ENCODE results near the gene RNH1. TPM values are rescaled to one million over a fixed set of nuclear protein-coding genes. Genes with fewer than 3 reads are reported as not detected.

RNH1 gene
- total RNA-seq, 2 experiments from 2014 or later = 131 to 132 TPM

- Mint-ChIP-seq H3K4me3 (no peak overlapping the region), H3K36me3 (ENCODE audit: low read depth) (peaks cover 18% of the 10 kb centered on the region), H3K27me3 (no peaks in the 10 kb centered on the region), H3K9me3 (no peaks in the 10 kb centered on the region), H3K4me1 (ENCODE audit: low read depth) (no peaks in the 10 kb centered on the region), H3K27ac (no peak overlapping the region)
- intact Hi-C loops (cut with DNase I, micrococcal nuclease) = no loop called here
- no peak for ATAC-seq (ENCODE audit: poor library complexity)
- ChIA-PET POLR2A (no interaction called here), CTCF (no interaction called here)
- TF ChIP-seq, protein P1, sequence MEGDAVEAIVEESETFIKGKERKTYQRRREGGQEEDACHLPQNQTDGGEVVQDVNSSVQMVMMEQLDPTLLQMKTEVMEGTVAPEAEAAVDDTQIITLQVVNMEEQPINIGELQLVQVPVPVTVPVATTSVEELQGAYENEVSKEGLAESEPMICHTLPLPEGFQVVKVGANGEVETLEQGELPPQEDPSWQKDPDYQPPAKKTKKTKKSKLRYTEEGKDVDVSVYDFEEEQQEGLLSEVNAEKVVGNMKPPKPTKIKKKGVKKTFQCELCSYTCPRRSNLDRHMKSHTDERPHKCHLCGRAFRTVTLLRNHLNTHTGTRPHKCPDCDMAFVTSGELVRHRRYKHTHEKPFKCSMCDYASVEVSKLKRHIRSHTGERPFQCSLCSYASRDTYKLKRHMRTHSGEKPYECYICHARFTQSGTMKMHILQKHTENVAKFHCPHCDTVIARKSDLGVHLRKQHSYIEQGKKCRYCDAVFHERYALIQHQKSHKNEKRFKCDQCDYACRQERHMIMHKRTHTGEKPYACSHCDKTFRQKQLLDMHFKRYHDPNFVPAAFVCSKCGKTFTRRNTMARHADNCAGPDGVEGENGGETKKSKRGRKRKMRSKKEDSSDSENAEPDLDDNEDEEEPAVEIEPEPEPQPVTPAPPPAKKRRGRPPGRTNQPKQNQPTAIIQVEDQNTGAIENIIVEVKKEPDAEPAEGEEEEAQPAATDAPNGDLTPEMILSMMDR (IDR thresholded peaks at IDR 0.05) = no peak
- Histone ChIP-seq H3K4me3 (ENCODE audit: low read length) (no peak overlapping the region), H3K27me3 (ENCODE audit: control insufficient read depth in 1 of 2, insufficient read depth in 2 of 2, low read length in 2 of 2) (no peaks in the 10 kb centered on the region), H3K36me3 (ENCODE audit: insufficient read depth, low read length) (no peaks in the 10 kb centered on the region), H3K4me1 (ENCODE audit: insufficient read depth, low read length) (no peaks in the 10 kb centered on the region), H3K27ac (ENCODE audit: low read depth in 1 of 2, low read length in 2 of 2) (no peak overlapping the region), H3K9me3 (ENCODE audit: control insufficient read depth in 1 of 2, insufficient read depth in 1 of 2, low read length in 2 of 2) (peaks cover 0 to 3% of the 10 kb centered on the region in 2 experiments)
- no peak for DNase-seq
These were observed 18.5 kb downstream of the RNH1 start for GRCh38 chr11:488579-488978.

GRCh38 chr11:488062-488461 is 19.0 kb downstream of the RNH1 start:
- H3K27me3 ChIP-seq (ENCODE audit: control insufficient read depth in 1 of 2, insufficient read depth in 2 of 2, low read length in 2 of 2) = no peaks in the 10 kb centered on the region
- ChIA-PET POLR2A (no interaction called here), CTCF (no interaction called here)
- H3K4me1 Mint-ChIP-seq (ENCODE audit: low read depth) = no peaks in the 10 kb centered on the region
- H3K27me3 Mint-ChIP-seq = no peaks in the 10 kb centered on the region
- H3K27ac ChIP-seq (ENCODE audit: low read depth in 1 of 2, low read length in 2 of 2) = no peak overlapping the region
- H3K4me1 ChIP-seq (ENCODE audit: insufficient read depth, low read length) = no peaks in the 10 kb centered on the region
- H3K4me3 Mint-ChIP-seq = no peak overlapping the region
- no peak overlapping the region for H3K27ac Mint-ChIP-seq
- H3K9me3 Mint-ChIP-seq = no peaks in the 10 kb centered on the region
- TF ChIP-seq, protein P1 (IDR thresholded peaks at IDR 0.05) = no peak
- DNase-seq (no peak), ATAC-seq (ENCODE audit: poor library complexity) (no peak)
- H3K36me3 ChIP-seq (ENCODE audit: insufficient read depth, low read length) = no peaks in the 10 kb centered on the region
- H3K4me3 ChIP-seq (ENCODE audit: low read length) = no peak overlapping the region
- intact Hi-C loops (cut with DNase I, micrococcal nuclease) = no loop called here
- peaks cover 0 to 3% of the 10 kb centered on the region in 2 experiments for H3K9me3 ChIP-seq (ENCODE audit: control insufficient read depth in 1 of 2, insufficient read depth in 1 of 2, low read length in 2 of 2)
- H3K36me3 Mint-ChIP-seq (ENCODE audit: low read depth) = peaks cover 13% of the 10 kb centered on the region

GRCh38 chr11:487571-488021 is 19.4 kb downstream of the RNH1 start:
- H3K27me3 Mint-ChIP-seq = no peaks in the 10 kb centered on the region
- H3K4me3 Mint-ChIP-seq = no peak overlapping the region
- peaks cover 8% of the 10 kb centered on the region for H3K36me3 Mint-ChIP-seq (ENCODE audit: low read depth)
- H3K27me3 ChIP-seq (ENCODE audit: control insufficient read depth in 1 of 2, insufficient read depth in 2 of 2, low read length in 2 of 2) = no peaks in the 10 kb centered on the region
- peaks cover 0 to 3% of the 10 kb centered on the region in 2 experiments for H3K9me3 ChIP-seq (ENCODE audit: control insufficient read depth in 1 of 2, insufficient read depth in 1 of 2, low read length in 2 of 2)
- no peak overlapping the region for H3K4me3 ChIP-seq (ENCODE audit: low read length)
- no peaks in the 10 kb centered on the region for H3K36me3 ChIP-seq (ENCODE audit: insufficient read depth, low read length)
- H3K4me1 Mint-ChIP-seq (ENCODE audit: low read depth) = no peaks in the 10 kb centered on the region
- ChIA-PET POLR2A (no interaction called here), CTCF (no interaction called here)
- no peaks in the 10 kb centered on the region for H3K9me3 Mint-ChIP-seq
- no peaks in the 10 kb centered on the region for H3K4me1 ChIP-seq (ENCODE audit: insufficient read depth, low read length)
- intact Hi-C loops (cut with DNase I, micrococcal nuclease) = no loop called here
- peak in 1 of 14 experiments; percentile 18 for DNase-seq
- no peak for ATAC-seq (ENCODE audit: poor library complexity)
- H3K27ac Mint-ChIP-seq = no peak overlapping the region
- H3K27ac ChIP-seq (ENCODE audit: low read depth in 1 of 2, low read length in 2 of 2) = no peak overlapping the region
- TF ChIP-seq, protein P1 (IDR thresholded peaks at IDR 0.05) = no peak
